K562 (cell line): ENCODE results near the gene PCNX4. TPM values are rescaled to one million over a fixed set of nuclear protein-coding genes. Genes with fewer than 3 reads are reported as not detected.

Experiments
- ATAC-seq: fragments of 200-7000 bp; cut with Tn5 transposase; 3 replicates; pipeline ENCODE4 v1.9.1; 2020; ENCODE audit warnings: moderate library complexity
- BruUV-seq: library from RNA; stranded (reverse); fragments of 400-500 nt; replicated peaks from 2 replicates; lab custom pipeline; 2021; lab: Mats Ljungman, UMichigan
- CTCF ChIA-PET: fragments of 300-600 bp; formaldehyde crosslinking; extraction: SDS; loops from one replicate; lab custom pipeline; 2021; ENCODE audit warnings: low intra/inter-chr PET ratio; lab: Yijun Ruan, JAX
- POLR2A ChIA-PET: fragments of 300-600, 350-650 bp; sonication (Branson Sonifier 250); formaldehyde crosslinking; extraction: SDS; loops from one replicate; lab custom pipeline; 2021; ENCODE audit warnings: antibody characterized with exemption, inconsistent platforms; lab: Yijun Ruan, JAX
- DNase-seq, 4 experiments: peaks; one replicate each; pipeline versions ENCODE4 v3.0.0 to v3.0.0-alpha.2; 2011 to 2018; ENCODE audit warnings: low spot score in 3 of 4, mixed read lengths in 3 of 4; ENCODE audit errors: extremely low read depth in 1 of 4
- FAIRE-seq: peaks from 2 replicates; lab custom pipeline; 2011; peaks lifted over from hg19 to GRCh38; lab: Jason Lieb, UNC
- H2AFZ ChIP-seq: 2 replicates; pipeline ENCODE4 v1.6.0; 2011; ENCODE audit warnings: low read depth, low read length, control low read depth, inconsistent platforms
- H3K27ac ChIP-seq: fragments of 200-600 bp; 3 replicates; pipeline ENCODE4 v1.8.0; 2011; ENCODE audit warnings: low read depth, mild to moderate bottlenecking, control low read depth, inconsistent platforms, low read length, moderate library complexity, mixed read lengths; ENCODE audit errors: extremely low read depth
- H3K27me3 ChIP-seq, 2 experiments: fragments of 300-600 bp in 1 of 2; 2 replicates in 1 of 2; 3 replicates in 1 of 2; pipeline versions ENCODE4 v1.6.0 to v1.8.0; 2011; ENCODE audit warnings: inconsistent platforms in 2 of 2, low read length in 2 of 2, mild to moderate bottlenecking in 1 of 2, mixed read lengths in 1 of 2, moderate library complexity in 1 of 2; ENCODE audit not compliant: control insufficient read depth in 2 of 2, insufficient read depth in 2 of 2
- H3K36me3 ChIP-seq: fragments of 300-600 bp; 3 replicates; pipeline ENCODE4 v1.8.0; 2011; ENCODE audit warnings: mild to moderate bottlenecking, low read length, inconsistent platforms; ENCODE audit not compliant: control insufficient read depth, insufficient read depth
- H3K4me1 ChIP-seq, 2 experiments: fragments of 200-600 bp in 1 of 2; replicated peaks in 1 of 2; 2 replicates in 1 of 2; 3 replicates in 1 of 2; pipeline versions ENCODE4 v1.5.1 to v1.8.0; 2011; ENCODE audit warnings: inconsistent platforms in 2 of 2, low read length in 2 of 2, mild to moderate bottlenecking in 1 of 2, mixed read lengths in 1 of 2, moderate library complexity in 1 of 2; ENCODE audit not compliant: control insufficient read depth in 2 of 2, insufficient read depth in 2 of 2
- H3K4me2 ChIP-seq: 2 replicates; pipeline ENCODE4 v1.6.1; 2011; ENCODE audit warnings: low read length, control low read depth, inconsistent platforms, mixed read lengths; ENCODE audit not compliant: insufficient read depth
- H3K4me3 ChIP-seq: fragments of 200-600 bp; sonication (generic), shearing (Covaris generic); 2 replicates; pipeline ENCODE4 v1.5.1; 2016; ENCODE audit warnings: control low read depth, inconsistent platforms
- H3K79me2 ChIP-seq: fragments of 200-600 bp; 3 replicates; pipeline ENCODE4 v1.8.0; 2011; ENCODE audit warnings: low read length, inconsistent platforms; ENCODE audit not compliant: control insufficient read depth, insufficient read depth
- H3K9ac ChIP-seq, 2 experiments: 2 replicates each; pipeline versions ENCODE4 v1.6.0 to v1.6.1; 2011; ENCODE audit warnings: low read depth in 2 of 2, low read length in 2 of 2, control low read depth in 1 of 2, inconsistent platforms in 1 of 2, mild to moderate bottlenecking in 1 of 2, mixed read lengths in 1 of 2; ENCODE audit not compliant: insufficient read depth in 1 of 2
- H3K9me1 ChIP-seq: one replicate; pipeline ENCODE4 v1.6.0; 2011; ENCODE audit warnings: inconsistent platforms, mild to moderate bottlenecking, low read length, moderate library complexity; ENCODE audit not compliant: control insufficient read depth, insufficient read depth
- H3K9me3 ChIP-seq: replicated peaks from 2 replicates; pipeline ENCODE4 v1.5.1; 2011; ENCODE audit warnings: low read depth, low read length, inconsistent platforms; ENCODE audit not compliant: control insufficient read depth, insufficient read depth
- H4K20me1 ChIP-seq: replicated peaks from 2 replicates; pipeline ENCODE4 v1.6.1; 2011; ENCODE audit warnings: low read length, inconsistent platforms, mixed read lengths; ENCODE audit not compliant: control insufficient read depth, insufficient read depth
- ATF2 ChIP-seq: sonication (generic); formaldehyde crosslinking; IDR thresholded peaks from 2 replicates; pipeline ENCODE4 v1.8.1; 2022; ENCODE audit warnings: missing genetic modification reagents
- ATF4 ChIP-seq: fragments of 450-650 bp; formaldehyde crosslinking; IDR thresholded peaks from 2 replicates; pipeline ENCODE4 v1.4.0; 2022; ENCODE audit warnings: mild to moderate bottlenecking, moderate library complexity
- FOXK2 ChIP-seq, 2 experiments: fragments of 450-650 bp; IDR thresholded peaks in 1 of 2; conservative IDR thresholded peaks in 1 of 2; 2 replicates each; pipeline ENCODE4 v1.6.1; 2016; ENCODE audit warnings: low read depth in 2 of 2, mild to moderate bottlenecking in 1 of 2
- GTF2F1 ChIP-seq: IDR thresholded peaks from 2 replicates; pipeline ENCODE4 v1.6.1; 2011; ENCODE audit warnings: low read depth, low read length, improper control_type of control experiment
- KLF10 ChIP-seq: fragments of 250-450 bp; sonication (Bioruptor Pico); IDR thresholded peaks from 2 replicates; pipeline ENCODE4 v1.6.1; 2021; ENCODE audit warnings: matching md5 sums
- NFIX ChIP-seq: fragments of 250-450 bp; sonication (Bioruptor Pico); IDR thresholded peaks from 2 replicates; pipeline ENCODE4 v1.4.0; 2020; ENCODE audit warnings: low read depth, mild to moderate bottlenecking, moderate library complexity
- SRF ChIP-seq, 2 experiments: fragments of 250-450, 450-650 bp in 1 of 2; sonication (Bioruptor Pico) in 1 of 2; sonication (generic) in 1 of 2; formaldehyde crosslinking; IDR thresholded peaks; 2 replicates each; pipeline versions ENCODE4 v1.5.0 to v1.5.1; 2020 to 2022; ENCODE audit warnings: mild to moderate bottlenecking in 1 of 2, missing genetic modification reagents in 1 of 2
- THAP7 ChIP-seq: fragments of 250-450 bp; sonication (Bioruptor Pico); IDR thresholded peaks from 2 replicates; pipeline ENCODE4 v1.5.0; 2021
- WGBS: fragments of 100-300 bp; shearing (Covaris generic); methylation state at CpG from one replicate; pipeline ENCODE4 v1.1.6; 2016; ENCODE audit warnings: low coverage, mixed read lengths; ENCODE audit not compliant: insufficient coverage; ENCODE audit errors: missing lambda C conversion rate; 5-methylcytosine and 5-hydroxymethylcytosine counted together
- in situ Hi-C: fragments of 300-500 bp; cut with MboI; formaldehyde crosslinking; loops from 4 replicates; pipeline ENCODE4 v1.15.0; 2018; ENCODE audit warnings: inconsistent platforms, mixed read lengths
- intact Hi-C: fragments of 100-400 bp; cut with micrococcal nuclease; formaldehyde crosslinking; loops from 2 replicates; pipeline ENCODE4 v1.14.2; 2022
- polyA plus RNA-seq, 8 experiments: library from polyadenylated mRNA; depleted of rRNA in 4 of 8; stranded (reverse) in 5 of 8; unstranded in 3 of 8; fragments of >200 nt; fragmentation: Nextera tagmentation in 2 of 8; fragmentation: Illumina TruSeq in 1 of 8; extraction: Ambion mirVana in 2 of 8; extraction: Trizol in 1 of 8; gene quantifications; 2 replicates each; pipeline versions ENCODE4 v1.2.1 to v1.2.3, GENCODE V29; 2011 to 2014; ENCODE audit warnings: inconsistent platforms in 1 of 8, missing spikeins in 1 of 8
- total RNA-seq, 7 experiments: library from RNA; depleted of rRNA in 6 of 7; stranded (reverse); fragments of >200 nt in 6 of 7; fragmentation: Illumina TruSeq in 2 of 7; extraction: Trizol in 2 of 7; gene quantifications; 2 replicates each; pipeline versions ENCODE4 v1.2.1 to v1.2.3, GENCODE V29; 2011 to 2021; ENCODE audit warnings: low replicate concordance in 1 of 7
- TF ChIP-seq, protein P1 (sequence below): fragments of 250-450 bp; sonication (Bioruptor Pico); IDR thresholded peaks from 2 replicates; pipeline ENCODE4 v1.5.0; 2021; ENCODE audit warnings: mild to moderate bottlenecking, moderate library complexity

Gene PCNX4
- total and polyA plus RNA-seq, 9 of the 15 experiments (the other 6 are each of a cell fraction or from before 2014, with no cell fraction given) = 10.0 to 41.2 (median 22.4) TPM

- intact Hi-C loops (loop anchor here (2.0 to 10.0 kb wide), 3 partner anchors 144 to 684 kb away; no protein-coding TSS in a partner anchor), in situ Hi-C loops (no loop called here)
- no peaks in the 10 kb centered on the region for H3K9me1 ChIP-seq
- WGBS = 13% methylated on average over 1 of the region's 1 CpG
- ChIA-PET POLR2A (no interaction called here), CTCF (interaction anchor here (2.1 kb wide), 1 partner anchor 373 kb away, joined by 9 read pairs; no protein-coding TSS in a partner anchor)
- H3K4me2 ChIP-seq = no peak overlapping the region
- H3K4me1 ChIP-seq = no peaks in the 10 kb centered on the region
- H2AFZ ChIP-seq = no peak overlapping the region
- no peaks in the 10 kb centered on the region for H3K36me3 ChIP-seq
- no peaks in the 10 kb centered on the region for H3K9me3 ChIP-seq
- ATAC-seq = no peak
- H3K9ac ChIP-seq = no peak overlapping the region
- no peaks in the 10 kb centered on the region for H3K79me2 ChIP-seq
- DNase-seq = no peak
- H3K27me3 ChIP-seq = peaks cover 0 to 3% of the 10 kb centered on the region in 2 experiments; a peak in 1 of 5 replicates
- H4K20me1 ChIP-seq = no peaks in the 10 kb centered on the region
- TF ChIP-seq GTF2F1 = no peak
- TF ChIP-seq KLF10 = no peak
- TF ChIP-seq NFIX = no peak
- TF ChIP-seq ATF2 (CRISPR knock-in tag) = no peak
- no peak for TF ChIP-seq THAP7
- no peak for TF ChIP-seq SRF (CRISPR knock-in tag; IDR thresholded peaks at IDR 0.05)
- TF ChIP-seq, protein P1, sequence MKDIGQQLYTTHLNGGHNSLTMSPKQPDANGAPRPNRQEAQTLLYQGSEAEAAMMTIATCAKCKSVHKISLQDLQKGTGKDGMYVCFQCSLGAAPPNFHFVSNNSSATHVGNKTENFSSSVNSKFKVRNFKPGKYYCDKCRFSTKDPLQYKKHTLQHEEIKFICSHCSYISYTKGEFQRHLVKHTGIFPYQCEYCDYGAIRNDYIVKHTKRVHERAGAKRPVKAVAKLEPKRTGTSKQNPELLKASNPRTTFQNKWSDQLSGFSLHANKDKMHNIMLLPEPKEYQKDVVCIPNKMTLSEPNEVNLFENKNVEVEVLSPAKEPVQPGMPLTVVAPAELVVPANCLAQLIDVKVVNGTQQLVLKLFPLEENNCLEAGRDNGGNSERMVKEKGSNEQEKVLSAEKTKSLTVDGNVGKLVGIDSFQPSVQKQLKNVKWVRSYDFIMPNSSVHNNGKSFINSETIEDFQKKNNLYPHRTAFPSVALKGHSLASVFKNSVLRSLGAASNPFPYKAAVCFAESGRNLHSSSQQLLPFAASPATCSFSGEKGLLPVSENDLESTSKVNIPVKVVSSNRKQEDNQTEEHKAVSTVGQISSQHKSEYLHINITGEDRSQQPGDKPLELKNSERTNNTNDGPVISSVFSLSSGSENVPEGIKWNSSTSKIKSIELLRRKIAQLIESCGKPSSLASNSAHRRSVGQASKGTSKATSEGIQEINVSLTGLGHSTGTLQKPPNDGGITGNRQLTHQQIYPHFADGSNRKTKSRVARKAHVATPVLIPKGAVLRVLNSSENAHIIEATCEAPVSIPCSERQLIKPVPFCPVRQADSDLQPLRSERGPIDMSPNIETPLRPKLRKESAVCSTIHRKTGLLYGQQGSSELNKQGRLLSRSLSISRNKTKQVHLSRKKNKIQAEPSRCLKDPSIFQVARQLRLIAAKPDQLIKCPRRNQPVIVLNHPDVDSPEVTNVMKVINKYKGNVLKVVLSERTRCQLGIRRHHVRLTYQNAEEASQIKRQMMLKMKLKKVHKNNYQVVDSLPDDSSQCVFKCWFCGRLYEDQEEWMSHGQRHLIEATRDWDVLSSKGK (CRISPR knock-in tag) = no peak
- TF ChIP-seq ATF4 (CRISPR knock-in tag) = no peak
- no peak for TF ChIP-seq FOXK2 (conservative IDR thresholded peaks at IDR 0.05 in 1 of 2, IDR thresholded peaks at IDR 0.05 in 1 of 2; ENCODE audit: low read depth in 2 of 2)
- H3K4me3 ChIP-seq = no peak overlapping the region
- H3K27ac ChIP-seq = no peak overlapping the region
- BruUV-seq = no TSS peak
- FAIRE-seq = no peak
Measured at GRCh38 chr14:60188696-60189095, 97.0 kb downstream of the PCNX4 start.
